HuH-7.5 (cell line): ENCODE data around the gene PKN2.
"Not testable (repeated sequence)": the region's sequence is repeated elsewhere in the genome, so short reads cannot be mapped to it uniquely, and the experiment has no call there.

Experiments used
- DNase-seq: peaks from one replicate; pipeline ENCODE4 v3.0.0; 2011; ENCODE audit warnings: low spot score

Gene PKN2

GRCh38 chr1:88799491-88799890, 115.4 kb downstream of the PKN2 start:
- DNase-seq, result no peak

GRCh38 chr1:88800382-88801051, 116.4 kb downstream of the PKN2 start:
- peak; percentile 11 for DNase-seq

GRCh38 chr1:88801575-88802208, 117.6 kb downstream of the PKN2 start:
- DNase-seq, result no peak

GRCh38 chr1:88802404-88802803, 118.3 kb downstream of the PKN2 start:
- no peak for DNase-seq

- no peak for DNase-seq
Measured at GRCh38 chr1:88802950-88803349, 118.9 kb downstream of the PKN2 start.

GRCh38 chr1:88803444-88803843, 119.4 kb downstream of the PKN2 start:
- DNase-seq, result no peak

GRCh38 chr1:88812366-88812765, 128.3 kb downstream of the PKN2 start:
- no peak for DNase-seq

- no peak for DNase-seq
Measured at GRCh38 chr1:88813471-88813870, 129.4 kb downstream of the PKN2 start.

GRCh38 chr1:88819642-88820041, 135.6 kb downstream of the PKN2 start:
- not testable (repeated sequence) for DNase-seq

GRCh38 chr1:88825721-88826120, 141.6 kb downstream of the PKN2 start:
- no peak for DNase-seq

GRCh38 chr1:88847643-88848042, 163.6 kb downstream of the PKN2 start:
- DNase-seq, result no peak

GRCh38 chr1:88851303-88852063, 167.4 kb downstream of the PKN2 start:
- no peak for DNase-seq

- no peak for DNase-seq
Measured at GRCh38 chr1:88867743-88868521, 183.9 kb downstream of the PKN2 start.

GRCh38 chr1:88869644-88870043, 185.6 kb downstream of the PKN2 start:
- DNase-seq, result not testable (repeated sequence)

- no peak for DNase-seq
Measured at GRCh38 chr1:88873737-88874349, 189.8 kb downstream of the PKN2 start.

GRCh38 chr1:88875595-88875994, 191.5 kb downstream of the PKN2 start:
- DNase-seq, result no peak

GRCh38 chr1:88876573-88877365, 192.7 kb downstream of the PKN2 start:
- DNase-seq, result no peak

- DNase-seq, result no peak
Measured at GRCh38 chr1:88877382-88877825, 193.3 kb downstream of the PKN2 start.

GRCh38 chr1:88877911-88878310, 193.8 kb downstream of the PKN2 start:
- DNase-seq, result no peak

- DNase-seq, result no peak
Measured at GRCh38 chr1:88878731-88879130, 194.7 kb downstream of the PKN2 start.

GRCh38 chr1:88880717-88881116, 196.6 kb downstream of the PKN2 start:
- not testable (repeated sequence) for DNase-seq
